ENCODE measurements around the gene SEMA3F. TPM values are rescaled to one million over a fixed set of nuclear protein-coding genes. Genes with fewer than 3 reads are reported as not detected.
A peak's percentile ranks its signal among the peaks of the same experiment; 100 is the strongest.

SEMA3F gene
- polyA plus RNA-seq, 2 of the 4 experiments (the other 2 are of a cell fraction), result 2.9 to 10.6 TPM

- TF ChIP-seq CHD4 (IDR thresholded peaks at IDR 0.05; ENCODE audit: borderline replicate concordance) (no peak), ESRRA (IDR thresholded peaks at IDR 0.05; ENCODE audit: borderline replicate concordance, low read length) (no peak), RFX5 (IDR thresholded peaks at IDR 0.05) (no peak), HOXA7 (CRISPR knock-in tag; IDR thresholded peaks at IDR 0.05) (no peak), JUN (IDR thresholded peaks at IDR 0.05) (no peak), HOXB13 (CRISPR knock-in tag; IDR thresholded peaks at IDR 0.05; ENCODE audit: low read depth) (no peak), GATA3 (IDR thresholded peaks at IDR 0.05; ENCODE audit: borderline replicate concordance) (no peak), KDM1A (IDR thresholded peaks at IDR 0.05; ENCODE audit: low read depth) (no peak), E2F6 (IDR thresholded peaks at IDR 0.05; ENCODE audit: borderline replicate concordance, low read depth) (no peak), HMGXB4 (CRISPR knock-in tag; IDR thresholded peaks at IDR 0.05; ENCODE audit: borderline replicate concordance) (no peak), POLR2AphosphoS2 (conservative IDR thresholded peaks at IDR 0.05; ENCODE audit: low read length) (no peak), CEBPB (IDR thresholded peaks at IDR 0.05) (no peak), HOXB5 (CRISPR knock-in tag; IDR thresholded peaks at IDR 0.05) (no peak), PBX3 (IDR thresholded peaks at IDR 0.05) (no peak), NPAS2 (CRISPR knock-in tag; IDR thresholded peaks at IDR 0.05; ENCODE audit: borderline replicate concordance) (no peak), HDAC2 (IDR thresholded peaks at IDR 0.05) (no peak), HEYL (CRISPR knock-in tag; IDR thresholded peaks at IDR 0.05) (no peak), JUNB (IDR thresholded peaks at IDR 0.05) (no peak), ELK1 (IDR thresholded peaks at IDR 0.05; ENCODE audit: low read depth, low read length) (no peak)
- Histone ChIP-seq H3K4me3 (no peak overlapping the region), H3K9me3 (no peaks in the 10 kb centered on the region), H3K4me2 (peak overlapping the region; percentile 64), H3K27ac (peak overlapping the region; percentile 24 to 56; a peak in 3 of 6 replicates), H3K4me1 (peaks cover 13% of the 10 kb centered on the region; the same call in 2 of the 3 replicates)
- peak in 1 of 2 experiments; percentile 41 for DNase-seq (ENCODE audit: low read depth in 1 of 2, low spot score in 1 of 2)
- 78% methylated on average over 9 of the region's 14 CpGs for WGBS (ENCODE audit: missing lambda C conversion rate)
- POLR2A ChIA-PET, result interaction anchor here (0.9 kb wide), 1 partner anchor 31 kb away, joined by 5 read pairs; no protein-coding TSS in a partner anchor
- peak; percentile 6 to 50; a peak in 3 of 6 replicates for ATAC-seq
- FAIRE-seq, result no peak
- CTCF ChIA-PET, result interaction anchor here (0.6 to 18.7 kb wide), 34 partner anchors 8 to 136 kb away, joined by 3 to 550 read pairs (median 6); partner anchors contain the start of genes GNAI2, HYAL3, IFRD2 and NAA80
Observed at GRCh38 chr3:50194903-50195500, 39.9 kb downstream of the SEMA3F start.

GRCh38 chr3:50195501-50196252 lies 40.6 kb downstream of the SEMA3F start:
- WGBS (ENCODE audit: missing lambda C conversion rate), result 43% methylated on average over 3 of the region's 4 CpGs
- Histone ChIP-seq H3K4me2 (peak overlapping the region; percentile 64; the same call in 1 of the 3 replicates), H3K27ac (peak overlapping the region; percentile 24 to 56; a peak in 3 of 6 replicates), H3K4me3 (no peak overlapping the region), H3K4me1 (peaks cover 13% of the 10 kb centered on the region; the same call in 2 of the 3 replicates), H3K9me3 (no peaks in the 10 kb centered on the region)
- ChIA-PET CTCF (interaction anchor here (0.5 to 18.7 kb wide), 25 partner anchors 9 to 135 kb away, joined by 3 to 550 read pairs (median 8); partner anchors contain the start of genes GNAI2, HYAL3 and NAA80), POLR2A (interaction anchor here (0.6 kb wide), 1 partner anchor 1855 kb away, joined by 3 read pairs; no protein-coding TSS in a partner anchor)
- no peak for TF ChIP-seq MAX (IDR thresholded peaks at IDR 0.05)
- no peak for TF ChIP-seq HOXA7 (CRISPR knock-in tag; IDR thresholded peaks at IDR 0.05)
- TF ChIP-seq RCOR1 (IDR thresholded peaks at IDR 0.05; ENCODE audit: low read depth, low read length), result no peak
- TF ChIP-seq HEYL (CRISPR knock-in tag; IDR thresholded peaks at IDR 0.05), result no peak
- DNase-seq (ENCODE audit: low read depth in 1 of 2, low spot score in 1 of 2) (no peak), FAIRE-seq (no peak), ATAC-seq (peak; percentile 13 to 21; a peak in 2 of 6 replicates)

Data from A549 (cell line).